WERI-Rb-1 (cell line): ENCODE data around the gene ADAD1.

ENCODE experiments used
- DNase-seq: peaks from one replicate; pipeline ENCODE4 v3.0.0-alpha.2; 2020
- H3K27ac ChIP-seq: fragments of 250-450 bp; sonication (Bioruptor Pico); 2 replicates; pipeline ENCODE4 v1.5.1; 2020; ENCODE audit warnings: mild to moderate bottlenecking, moderate library complexity
- H3K27me3 ChIP-seq: fragments of 250-450 bp; sonication (Bioruptor Pico); 2 replicates; pipeline ENCODE4 v1.5.1; 2021; ENCODE audit warnings: mild to moderate bottlenecking, low read depth, moderate library complexity; ENCODE audit not compliant: insufficient read depth, severe bottlenecking
- H3K36me3 ChIP-seq: fragments of 250-450 bp; sonication (Bioruptor Pico); 2 replicates; pipeline ENCODE4 v1.5.1; 2020; ENCODE audit warnings: mild to moderate bottlenecking, moderate library complexity
- H3K4me3 ChIP-seq: 2 replicates; pipeline ENCODE4 v1.5.1; 2011; ENCODE audit warnings: low read depth, mild to moderate bottlenecking, control low read depth, low read length
- H3K9me3 ChIP-seq: fragments of 250-450 bp; sonication (Bioruptor Pico); 2 replicates; pipeline ENCODE4 v1.5.1; 2021; ENCODE audit warnings: mild to moderate bottlenecking, moderate library complexity; ENCODE audit not compliant: severe bottlenecking
- CTCF ChIP-seq: IDR thresholded peaks from 2 replicates; pipeline ENCODE4 v1.5.1; 2011; ENCODE audit warnings: low read depth, mild to moderate bottlenecking, control low read depth, inconsistent platforms, low read length

ADAD1 gene

GRCh38 chr4:122378711-122379110 is at the start of gene ADAD1:
ADAD1 (plus strand) TSS chr4:122379011; CDS start chr4:122380070, 1,059 bp downstream.
- no peak for DNase-seq
- Histone ChIP-seq H3K36me3 (no peaks in the 10 kb centered on the region), H3K4me3 (no peak within 1 kb of the TSS), H3K9me3 (no peaks in the 10 kb centered on the region), H3K27ac (no peak within 1 kb of the TSS), H3K27me3 (no peaks in the 10 kb centered on the region)
- TF ChIP-seq CTCF = no peak

GRCh38 chr4:122329876-122330565 is 48.8 kb upstream of the ADAD1 start:
- Histone ChIP-seq H3K27me3 (no peaks in the 10 kb centered on the region), H3K27ac (no peak overlapping the region), H3K9me3 (no peaks in the 10 kb centered on the region), H3K4me3 (no peak overlapping the region), H3K36me3 (peaks cover 16% of the 10 kb centered on the region)
- TF ChIP-seq CTCF = no peak
- DNase-seq = no peak

- no peak for TF ChIP-seq CTCF
- peaks cover 17% of the 10 kb centered on the region for H3K36me3 ChIP-seq
- DNase-seq = no peak
- no peaks in the 10 kb centered on the region for H3K27me3 ChIP-seq
- no peak overlapping the region for H3K27ac ChIP-seq
- no peaks in the 10 kb centered on the region for H3K9me3 ChIP-seq
- no peak overlapping the region for H3K4me3 ChIP-seq
Measured at GRCh38 chr4:122331195-122331594, 47.6 kb upstream of the ADAD1 start.

- Histone ChIP-seq H3K27me3 (no peaks in the 10 kb centered on the region), H3K27ac (no peak overlapping the region), H3K4me3 (no peak overlapping the region), H3K9me3 (no peaks in the 10 kb centered on the region), H3K36me3 (peaks cover 10% of the 10 kb centered on the region)
- TF ChIP-seq CTCF = no peak
- no peak for DNase-seq
Measured at GRCh38 chr4:122334828-122335227, 44.0 kb upstream of the ADAD1 start.

- H3K36me3 ChIP-seq = peaks cover 4% of the 10 kb centered on the region; the same call in 1 of the 2 replicates
- H3K27me3 ChIP-seq = no peaks in the 10 kb centered on the region
- no peak overlapping the region for H3K27ac ChIP-seq
- no peak for TF ChIP-seq CTCF
- no peaks in the 10 kb centered on the region for H3K9me3 ChIP-seq
- no peak for DNase-seq
- no peak overlapping the region for H3K4me3 ChIP-seq
Measured at GRCh38 chr4:122341886-122342285, 36.9 kb upstream of the ADAD1 start.

- Histone ChIP-seq H3K36me3 (peaks cover 20% of the 10 kb centered on the region), H3K4me3 (no peak overlapping the region), H3K9me3 (no peaks in the 10 kb centered on the region), H3K27me3 (no peaks in the 10 kb centered on the region), H3K27ac (no peak overlapping the region)
- no peak for DNase-seq
- no peak for TF ChIP-seq CTCF
Measured at GRCh38 chr4:122346036-122346435, 32.8 kb upstream of the ADAD1 start.
